ENCODE data around the gene GOLM1. TPM values are rescaled to one million over a fixed set of nuclear protein-coding genes. Genes with fewer than 3 reads are reported as not detected.

The GOLM1 gene
- polyA plus RNA-seq, 1 donor: 124 TPM

- H3K4me1 ChIP-seq (ENCODE audit: control insufficient read depth, insufficient read depth, low read length): no peaks in the 10 kb centered on the region
- 93% methylated on average over 2 of the region's 2 CpGs for WGBS (ENCODE audit: insufficient coverage, low lambda C conversion rate)
- H3K27ac ChIP-seq (ENCODE audit: low read length): no peak overlapping the region
- no peaks in the 10 kb centered on the region for H3K27me3 ChIP-seq (ENCODE audit: control insufficient read depth, insufficient read depth, low read length)
- peaks cover 20% of the 10 kb centered on the region for H3K36me3 ChIP-seq (ENCODE audit: control insufficient read depth, insufficient read depth, low read length)
- no peak overlapping the region for H3K4me3 ChIP-seq (ENCODE audit: low read length)
- H3K9me3 ChIP-seq (ENCODE audit: control insufficient read depth, low read depth, low read length): no peaks in the 10 kb centered on the region
- no peak for DNase-seq
These were observed 105.2 kb downstream of the GOLM1 start for GRCh38 chr9:85994191-85994590.

DNA sequence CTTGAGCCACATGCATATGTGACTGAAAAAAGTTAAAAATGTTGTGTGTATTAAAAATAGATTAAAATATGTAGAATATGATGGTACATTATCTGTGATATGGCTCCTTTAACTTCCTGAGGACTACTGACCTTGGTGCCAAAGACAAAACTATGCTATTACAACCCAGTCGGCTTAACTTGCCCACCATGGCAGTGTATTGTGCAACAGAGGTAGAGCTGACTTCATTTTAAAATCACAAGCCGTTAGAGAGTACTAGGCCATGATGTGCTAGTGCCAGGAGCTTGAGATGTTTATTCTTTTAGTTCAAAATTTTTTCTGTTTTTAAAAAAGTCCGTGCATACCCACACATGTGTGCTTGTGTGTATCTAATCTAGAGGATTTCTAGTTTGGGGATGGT lies 112.1 kb downstream of the GOLM1 start:
- no peak overlapping the region for H3K27ac ChIP-seq (ENCODE audit: low read length)
- H3K27me3 ChIP-seq (ENCODE audit: control insufficient read depth, insufficient read depth, low read length): no peaks in the 10 kb centered on the region
- H3K4me1 ChIP-seq (ENCODE audit: control insufficient read depth, insufficient read depth, low read length): no peaks in the 10 kb centered on the region
- no peak for DNase-seq
- peaks cover 28% of the 10 kb centered on the region for H3K36me3 ChIP-seq (ENCODE audit: control insufficient read depth, insufficient read depth, low read length)
- no peaks in the 10 kb centered on the region for H3K9me3 ChIP-seq (ENCODE audit: control insufficient read depth, low read depth, low read length)
- H3K4me3 ChIP-seq (ENCODE audit: low read length): no peak overlapping the region
- WGBS (ENCODE audit: insufficient coverage, low lambda C conversion rate): 100% methylated on average over 1 of the region's 3 CpGs

DNA sequence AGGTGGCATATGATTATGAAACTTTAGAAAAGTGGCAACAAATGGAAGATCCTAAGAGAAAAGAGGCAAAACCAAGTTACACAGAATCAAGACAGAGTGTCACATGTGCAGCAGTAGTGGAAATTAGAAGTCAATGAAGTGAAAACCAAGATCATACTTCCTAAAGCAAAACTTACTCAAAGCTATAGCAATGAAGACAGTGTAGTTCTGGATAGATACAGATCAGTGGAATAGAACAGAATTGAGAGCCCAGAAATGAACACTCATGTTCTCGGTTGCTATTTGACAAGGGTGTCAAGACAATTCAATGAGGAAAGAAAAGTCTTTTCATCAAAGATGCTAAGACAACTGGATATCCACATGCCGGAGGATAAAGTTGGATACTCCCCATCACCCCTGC lies 114.9 kb downstream of the GOLM1 start:
- DNase-seq: no peak
- no peaks in the 10 kb centered on the region for H3K9me3 ChIP-seq (ENCODE audit: control insufficient read depth, low read depth, low read length)
- peaks cover 39% of the 10 kb centered on the region for H3K36me3 ChIP-seq (ENCODE audit: control insufficient read depth, insufficient read depth, low read length)
- no peaks in the 10 kb centered on the region for H3K27me3 ChIP-seq (ENCODE audit: control insufficient read depth, insufficient read depth, low read length)
- H3K4me1 ChIP-seq (ENCODE audit: control insufficient read depth, insufficient read depth, low read length): no peaks in the 10 kb centered on the region
- H3K27ac ChIP-seq (ENCODE audit: low read length): no peak overlapping the region
- WGBS (ENCODE audit: insufficient coverage, low lambda C conversion rate): no CpG with 5 or more reads among the region's 2 CpGs
- H3K4me3 ChIP-seq (ENCODE audit: low read length): no peak overlapping the region

- no peak overlapping the region for H3K4me3 ChIP-seq (ENCODE audit: low read length)
- no peaks in the 10 kb centered on the region for H3K4me1 ChIP-seq (ENCODE audit: control insufficient read depth, insufficient read depth, low read length)
- no peak overlapping the region for H3K27ac ChIP-seq (ENCODE audit: low read length)
- WGBS (ENCODE audit: insufficient coverage, low lambda C conversion rate): 82% methylated on average over 3 of the region's 3 CpGs
- no peaks in the 10 kb centered on the region for H3K9me3 ChIP-seq (ENCODE audit: control insufficient read depth, low read depth, low read length)
- no peaks in the 10 kb centered on the region for H3K27me3 ChIP-seq (ENCODE audit: control insufficient read depth, insufficient read depth, low read length)
- H3K36me3 ChIP-seq (ENCODE audit: control insufficient read depth, insufficient read depth, low read length): peaks cover 50% of the 10 kb centered on the region
- DNase-seq: no peak
These were observed 118.0 kb downstream of the GOLM1 start for GRCh38 chr9:85981369-85981768.

GRCh38 chr9:85978496-85978895 lies 120.9 kb downstream of the GOLM1 start:
- no peak for DNase-seq
- Histone ChIP-seq H3K27ac (ENCODE audit: low read length) (no peak overlapping the region), H3K4me1 (ENCODE audit: control insufficient read depth, insufficient read depth, low read length) (no peaks in the 10 kb centered on the region), H3K9me3 (ENCODE audit: control insufficient read depth, low read depth, low read length) (no peaks in the 10 kb centered on the region), H3K4me3 (ENCODE audit: low read length) (no peak overlapping the region), H3K36me3 (ENCODE audit: control insufficient read depth, insufficient read depth, low read length) (peaks cover 44% of the 10 kb centered on the region), H3K27me3 (ENCODE audit: control insufficient read depth, insufficient read depth, low read length) (no peaks in the 10 kb centered on the region)
- no CpG with 5 or more reads among the region's 4 CpGs for WGBS (ENCODE audit: insufficient coverage, low lambda C conversion rate)

Other genes starting within 250 kb of the GOLM1 start
- gene NAA35, start 158.4 kb downstream of the GOLM1 start, polyA plus RNA-seq: 22.1 TPM
- gene C9orf153, start 160.1 kb upstream of the GOLM1 start, polyA plus RNA-seq: 0.22 TPM
- gene ISCA1, start 183.0 kb upstream of the GOLM1 start, polyA plus RNA-seq: 37.2 TPM